ENCODE results near the gene STIP1. TPM values are rescaled to one million over a fixed set of nuclear protein-coding genes. Genes with fewer than 3 reads are reported as not detected.
A peak's percentile ranks its signal among the peaks of the same experiment; 100 is the strongest.

Gene STIP1
- total and polyA plus RNA-seq, 9 of the 15 experiments (the other 6 are each of a cell fraction or from before 2014, with no cell fraction given), result 58.1 to 465 (median 346) TPM

GRCh38 chr11:64231546-64231945 is 45.6 kb downstream of the STIP1 start:
- DNase-seq (ENCODE audit: extremely low read depth in 1 of 4, low spot score in 3 of 4) (peak in 2 of 4 experiments; percentile 25 to 69), ATAC-seq (peak; percentile 14), FAIRE-seq (peak; percentile 74)
- peak overlapping the region; percentile 47 for H3K27ac ChIP-seq (ENCODE audit: extremely low read depth, low read depth, low read length)
- 40% methylated on average over 5 of the region's 7 CpGs for WGBS (ENCODE audit: insufficient coverage, low coverage, missing lambda C conversion rate)
- peak overlapping the region; percentile 48 to 71; a peak in 3 of 4 replicates for H3K9ac ChIP-seq (ENCODE audit: insufficient read depth in 1 of 2, low read depth in 2 of 2, low read length in 2 of 2)
- intact Hi-C loops (cut with micrococcal nuclease), result loop anchor here (2.0 kb wide), 2 partner anchors 25 to 47 kb away; partner anchors contain the start of gene FERMT3
- ChIA-PET POLR2A (interaction anchor here (0.6 to 2.5 kb wide), 5 partner anchors 8 to 1172 kb away, joined by 3 to 11 read pairs (median 3); partner anchors contain the start of genes FERMT3 and FKBP2), CTCF (ENCODE audit: low intra/inter-chr PET ratio) (no interaction called here)
- no peaks in the 10 kb centered on the region for H3K27me3 ChIP-seq (ENCODE audit: control insufficient read depth in 2 of 2, insufficient read depth in 2 of 2, low read length in 2 of 2)
- peaks cover 37 to 80% of the 10 kb centered on the region in 2 experiments for H3K4me1 ChIP-seq (replicated peaks in 1 of 2; ENCODE audit: control insufficient read depth in 2 of 2, insufficient read depth in 2 of 2, low read length in 2 of 2)
- H3K79me2 ChIP-seq (ENCODE audit: control insufficient read depth, insufficient read depth, low read length), result peaks cover 53% of the 10 kb centered on the region
- no peak for TF ChIP-seq ESRRA (IDR thresholded peaks at IDR 0.05; ENCODE audit: borderline replicate concordance, low read depth)
- no peak for TF ChIP-seq KAT7 (CRISPR knock-in tag; IDR thresholded peaks at IDR 0.05; ENCODE audit: borderline replicate concordance)
- no peak for TF ChIP-seq ERF (CRISPR knock-in tag; IDR thresholded peaks at IDR 0.05)
- TF ChIP-seq CBX8 (IDR thresholded peaks at IDR 0.05; ENCODE audit: borderline replicate concordance, extremely low read depth, low read depth, low read length, poor library complexity, severe bottlenecking), result no peak
- no peak for TF ChIP-seq ZNF780A (CRISPR knock-in tag; IDR thresholded peaks at IDR 0.05)
- TF ChIP-seq REST (IDR thresholded peaks at IDR 0.05; ENCODE audit: borderline replicate concordance), result no peak
- no peak for TF ChIP-seq REST (CRISPR knock-in tag; IDR thresholded peaks at IDR 0.05; ENCODE audit: low read depth)
- no peak for TF ChIP-seq GABPB1 (CRISPR knock-in tag; IDR thresholded peaks at IDR 0.05)
- TF ChIP-seq, protein P1, sequence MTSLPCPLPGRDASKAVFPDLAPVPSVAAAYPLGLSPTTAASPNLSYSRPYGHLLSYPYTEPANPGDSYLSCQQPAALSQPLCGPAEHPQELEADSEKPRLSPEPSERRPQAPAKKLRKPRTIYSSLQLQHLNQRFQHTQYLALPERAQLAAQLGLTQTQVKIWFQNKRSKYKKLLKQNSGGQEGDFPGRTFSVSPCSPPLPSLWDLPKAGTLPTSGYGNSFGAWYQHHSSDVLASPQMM (CRISPR knock-in tag; IDR thresholded peaks at IDR 0.05), result no peak
- no peak for TF ChIP-seq LEF1 (IDR thresholded peaks at IDR 0.05)
- no peak for TF ChIP-seq HBP1 (CRISPR knock-in tag; IDR thresholded peaks at IDR 0.05)
- no peak for TF ChIP-seq SRSF9 (IDR thresholded peaks at IDR 0.05; ENCODE audit: borderline replicate concordance, low read depth, low read length)
- no peak for TF ChIP-seq KLF6 (CRISPR knock-in tag; IDR thresholded peaks at IDR 0.05; ENCODE audit: borderline replicate concordance)
- H3K4me2 ChIP-seq (ENCODE audit: insufficient read depth, low read length), result peak overlapping the region; percentile 67
- H3K4me3 ChIP-seq, result no peak overlapping the region
- no TSS peak for BruUV-seq (replicated peaks)
- in situ Hi-C loops (cut with MboI), result no loop called here
- H2AFZ ChIP-seq (ENCODE audit: low read depth, low read length), result no peak overlapping the region
- no peaks in the 10 kb centered on the region for H3K9me1 ChIP-seq (ENCODE audit: control insufficient read depth, insufficient read depth, low read length)
- H3K36me3 ChIP-seq (ENCODE audit: control insufficient read depth, insufficient read depth, low read length), result peaks cover 20% of the 10 kb centered on the region; the same call in 2 of the 3 replicates
- no peaks in the 10 kb centered on the region for H4K20me1 ChIP-seq (replicated peaks; ENCODE audit: control insufficient read depth, insufficient read depth, low read length)
- H3K9me3 ChIP-seq (replicated peaks; ENCODE audit: control insufficient read depth, insufficient read depth, low read depth, low read length), result no peaks in the 10 kb centered on the region
